A549 (cell line): ENCODE results near the gene PACS2. TPM values are rescaled to one million over a fixed set of nuclear protein-coding genes. Genes with fewer than 3 reads are reported as not detected.

Experiments
- ATAC-seq, 2 experiments: fragments of 200-7000 bp in 1 of 2; fragments of >200 bp in 1 of 2; cut with Nextera tagmentation in 1 of 2; cut with Tn5 transposase in 1 of 2; 3 replicates each; pipeline versions ENCODE4 v1.8.0 to v1.9.1; 2018 to 2020; ENCODE audit warnings: mild to moderate bottlenecking in 1 of 2, moderate library complexity in 1 of 2
- CTCF ChIA-PET: fragments of 300-600 bp; sonication (Branson Sonifier 250); formaldehyde crosslinking; extraction: SDS; loops from one replicate; lab custom pipeline; 2021; ENCODE audit warnings: antibody characterized with exemption, inconsistent platforms; lab: Yijun Ruan, JAX
- POLR2A ChIA-PET: fragments of 350-600 bp; formaldehyde crosslinking; extraction: SDS; loops from one replicate; lab custom pipeline; 2021; ENCODE audit warnings: antibody characterized with exemption, inconsistent platforms; lab: Yijun Ruan, JAX
- DNase-seq, 2 experiments: peaks; one replicate each; pipeline versions ENCODE4 v3.0.0 to v3.0.0-alpha.2; 2011 to 2016; ENCODE audit warnings: low read depth in 1 of 2, low spot score in 1 of 2
- FAIRE-seq: peaks from 2 replicates; lab custom pipeline; 2011; peaks lifted over from hg19 to GRCh38; lab: Jason Lieb, UNC
- H3K27ac ChIP-seq, 2 experiments: fragments of >200 bp; sonication (Bioruptor Twin); formaldehyde crosslinking; 3 replicates each; pipeline ENCODE4 v1.5.1; 2016 to 2017
- H3K4me1 ChIP-seq: fragments of >200 bp; sonication (Bioruptor Twin); formaldehyde crosslinking; 3 replicates; pipeline ENCODE4 v1.6.1; 2016
- H3K4me2 ChIP-seq: fragments of >200 bp; sonication (Bioruptor Twin); formaldehyde crosslinking; 3 replicates; pipeline ENCODE4 v1.6.1; 2016
- H3K4me3 ChIP-seq: fragments of >200 bp; sonication (Bioruptor Twin); formaldehyde crosslinking; 3 replicates; pipeline ENCODE4 v1.5.1; 2016
- H3K9me3 ChIP-seq: fragments of >200 bp; sonication (Bioruptor Twin); formaldehyde crosslinking; 3 replicates; pipeline ENCODE4 v1.6.1; 2016
- BHLHE40 ChIP-seq: IDR thresholded peaks from 2 replicates; pipeline ENCODE4 v1.6.1; 2012; ENCODE audit warnings: low read depth, low read length, inconsistent platforms
- CHD2 ChIP-seq: fragments of 150-350 bp; IDR thresholded peaks from 2 replicates; pipeline ENCODE4 v1.6.1; 2014; ENCODE audit warnings: low read length; ENCODE audit not compliant: partially characterized antibody
- CTCF ChIP-seq: fragments of >200 bp; sonication (Bioruptor Twin); formaldehyde crosslinking; IDR thresholded peaks from 3 replicates; pipeline ENCODE4 v1.5.1; 2016
- EHF ChIP-seq: fragments of 250-450 bp; sonication (Bioruptor Pico); IDR thresholded peaks from 2 replicates; pipeline ENCODE4 v1.5.0; 2020; ENCODE audit warnings: mild to moderate bottlenecking
- ELK1 ChIP-seq: fragments of 150-350 bp; IDR thresholded peaks from 2 replicates; pipeline ENCODE4 v1.6.1; 2014; ENCODE audit warnings: low read depth, mild to moderate bottlenecking, low read length
- FOSB ChIP-seq: fragments of 250-450 bp; sonication (Bioruptor Pico); IDR thresholded peaks from 2 replicates; pipeline ENCODE4 v1.5.0; 2020; ENCODE audit warnings: mild to moderate bottlenecking, moderate library complexity
- FOSL2 ChIP-seq, 2 experiments: fragments of 450-650 bp in 1 of 2; fragments of >200 bp in 1 of 2; sonication (Bioruptor Twin) in 1 of 2; formaldehyde crosslinking; IDR thresholded peaks; 2 replicates each; pipeline versions ENCODE4 v1.5.0 to v1.6.1; 2016 to 2020; ENCODE audit warnings: mild to moderate bottlenecking in 1 of 2, moderate library complexity in 1 of 2
- FOXS1 ChIP-seq: fragments of 250-450 bp; sonication (Bioruptor Pico); IDR thresholded peaks from 2 replicates; pipeline ENCODE4 v1.5.0; 2020; ENCODE audit warnings: mild to moderate bottlenecking, moderate library complexity
- GATA3 ChIP-seq: IDR thresholded peaks from 2 replicates; pipeline ENCODE4 v1.6.1; 2012; ENCODE audit warnings: borderline replicate concordance
- HOXB13 ChIP-seq: fragments of 250-450 bp; sonication (Bioruptor Pico); IDR thresholded peaks from 2 replicates; pipeline ENCODE4 v1.5.0; 2020; ENCODE audit warnings: low read depth, mild to moderate bottlenecking, moderate library complexity
- HOXB5 ChIP-seq: fragments of 250-450 bp; sonication (Bioruptor Pico); IDR thresholded peaks from 2 replicates; pipeline ENCODE4 v1.5.0; 2020; ENCODE audit warnings: mild to moderate bottlenecking, moderate library complexity
- JUNB ChIP-seq: fragments of >200 bp; sonication (Bioruptor Twin); formaldehyde crosslinking; IDR thresholded peaks from 2 replicates; pipeline ENCODE4 v1.6.1; 2016
- MAFK ChIP-seq: fragments of 450-650 bp; IDR thresholded peaks from 2 replicates; pipeline ENCODE4 v1.6.1; 2014; ENCODE audit not compliant: partially characterized antibody
- NFE2L2 ChIP-seq: fragments of 150-350 bp; conservative IDR thresholded peaks from 2 replicates; pipeline ENCODE4 v1.6.1; 2014; ENCODE audit warnings: low read length
- NPAS2 ChIP-seq: fragments of 250-450 bp; sonication (Bioruptor Pico); IDR thresholded peaks from 2 replicates; pipeline ENCODE4 v1.8.0; 2022; ENCODE audit warnings: mild to moderate bottlenecking, moderate library complexity, borderline replicate concordance
- PBX3 ChIP-seq: IDR thresholded peaks from 2 replicates; pipeline ENCODE4 v1.6.1; 2012
- RCOR1 ChIP-seq: fragments of 150-350 bp; IDR thresholded peaks from 2 replicates; pipeline ENCODE4 v1.6.1; 2014; ENCODE audit warnings: antibody characterized with exemption, low read length, low read depth
- RFX5 ChIP-seq: fragments of 450-650 bp; IDR thresholded peaks from 2 replicates; pipeline ENCODE4 v1.7.1; 2014; ENCODE audit warnings: antibody characterized with exemption, mild to moderate bottlenecking, moderate library complexity
- SREBF2 ChIP-seq: fragments of 450-650 bp; IDR thresholded peaks from 2 replicates; pipeline ENCODE4 v1.6.1; 2014; ENCODE audit warnings: mild to moderate bottlenecking, moderate library complexity
- TFCP2L1 ChIP-seq: fragments of 250-450 bp; sonication (Bioruptor Pico); IDR thresholded peaks from 2 replicates; pipeline ENCODE4 v1.5.0; 2021; ENCODE audit warnings: mild to moderate bottlenecking
- TP53 ChIP-seq: fragments of 250-450 bp; sonication (Bioruptor Pico); IDR thresholded peaks from 2 replicates; pipeline ENCODE4 v1.5.0; 2021; ENCODE audit warnings: mild to moderate bottlenecking, moderate library complexity
- USF2 ChIP-seq: fragments of 450-650 bp; IDR thresholded peaks from 2 replicates; pipeline ENCODE4 v1.6.1; 2014; ENCODE audit warnings: antibody characterized with exemption
- ZFP36 ChIP-seq: fragments of 450-650 bp; IDR thresholded peaks from 2 replicates; pipeline ENCODE4 v1.6.1; 2014; ENCODE audit warnings: borderline replicate concordance; ENCODE audit not compliant: partially characterized antibody
- ZNF302 ChIP-seq: fragments of 250-450 bp; sonication (Bioruptor Pico); IDR thresholded peaks from 2 replicates; pipeline ENCODE4 v1.9.0; 2021; ENCODE audit warnings: inconsistent platforms, mild to moderate bottlenecking, moderate library complexity
- ZSCAN20 ChIP-seq: fragments of 250-450 bp; sonication (Bioruptor Pico); IDR thresholded peaks from 2 replicates; pipeline ENCODE4 v1.8.0; 2022; ENCODE audit warnings: mild to moderate bottlenecking, moderate library complexity
- WGBS: methylation state at CpG from one replicate; pipeline ENCODE4 v1.1.6; 2017; ENCODE audit errors: missing lambda C conversion rate; 5-methylcytosine and 5-hydroxymethylcytosine counted together
- polyA plus RNA-seq, 4 experiments: library from polyadenylated mRNA; depleted of rRNA in 3 of 4; stranded (reverse); fragments of >200 nt; fragmentation: RNase III in 1 of 4; extraction: RNeasy Plus Mini Kit Qiagen cat#74134 plus additional on column Dnase treatment in 1 of 4; gene quantifications; 2 replicates in 3 of 4; 3 replicates in 1 of 4; pipeline ENCODE4 v1.2.3, GENCODE V29; 2011 to 2017
- TF ChIP-seq, protein P1 (sequence below): IDR thresholded peaks from 2 replicates; pipeline ENCODE4 v1.6.1; 2012; ENCODE audit warnings: low read depth, borderline replicate concordance

Gene PACS2
- polyA plus RNA-seq, 2 of the 4 experiments (the other 2 are of a cell fraction): 11.9 to 24.5 TPM

DNA sequence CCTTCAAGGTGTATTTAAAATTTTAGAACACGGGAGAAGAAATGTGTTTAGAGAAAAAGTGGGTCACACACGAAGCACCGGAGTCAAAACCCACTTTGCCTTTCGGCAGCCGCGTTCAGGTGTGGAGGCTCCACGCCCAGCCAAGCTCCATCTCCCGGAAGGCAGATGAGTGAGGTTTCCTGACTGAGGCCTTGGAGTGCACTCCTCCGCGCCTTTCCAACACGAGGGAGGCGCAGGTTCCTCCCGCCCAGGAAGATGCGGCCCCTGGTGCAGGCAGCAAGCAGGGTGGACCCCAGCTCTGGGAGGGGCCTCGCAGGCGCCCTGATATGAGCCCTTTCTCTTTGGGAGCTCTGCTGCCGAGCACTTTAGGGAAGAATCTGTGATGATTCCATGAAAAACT, 127.6 kb downstream of the PACS2 start:
- WGBS: 75% methylated on average over 12 of the region's 17 CpGs
- Histone ChIP-seq H3K9me3 (no peaks in the 10 kb centered on the region), H3K4me1 (no peaks in the 10 kb centered on the region), H3K27ac (no peak overlapping the region), H3K4me3 (no peak overlapping the region), H3K4me2 (no peak overlapping the region)
- DNase-seq: no peak
- FAIRE-seq: no peak
- no peak for ATAC-seq
- ChIA-PET POLR2A (no interaction called here), CTCF (interaction anchor here (1.1 to 6.1 kb wide), 4 partner anchors 10 to 48 kb away, joined by 8 to 24 read pairs (median 16); no protein-coding TSS in a partner anchor)
- TF ChIP-seq CHD2 (no peak), FOXS1 (CRISPR knock-in tag) (no peak), TP53 (CRISPR knock-in tag) (no peak), ELK1 (no peak), EHF (CRISPR knock-in tag) (no peak), NFE2L2 (no peak), PBX3 (no peak), ZSCAN20 (CRISPR knock-in tag) (no peak), NPAS2 (no peak), SREBF2 (no peak), ZFP36 (no peak)
- TF ChIP-seq, protein P1, sequence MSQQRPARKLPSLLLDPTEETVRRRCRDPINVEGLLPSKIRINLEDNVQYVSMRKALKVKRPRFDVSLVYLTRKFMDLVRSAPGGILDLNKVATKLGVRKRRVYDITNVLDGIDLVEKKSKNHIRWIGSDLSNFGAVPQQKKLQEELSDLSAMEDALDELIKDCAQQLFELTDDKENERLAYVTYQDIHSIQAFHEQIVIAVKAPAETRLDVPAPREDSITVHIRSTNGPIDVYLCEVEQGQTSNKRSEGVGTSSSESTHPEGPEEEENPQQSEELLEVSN: no peak

DNA sequence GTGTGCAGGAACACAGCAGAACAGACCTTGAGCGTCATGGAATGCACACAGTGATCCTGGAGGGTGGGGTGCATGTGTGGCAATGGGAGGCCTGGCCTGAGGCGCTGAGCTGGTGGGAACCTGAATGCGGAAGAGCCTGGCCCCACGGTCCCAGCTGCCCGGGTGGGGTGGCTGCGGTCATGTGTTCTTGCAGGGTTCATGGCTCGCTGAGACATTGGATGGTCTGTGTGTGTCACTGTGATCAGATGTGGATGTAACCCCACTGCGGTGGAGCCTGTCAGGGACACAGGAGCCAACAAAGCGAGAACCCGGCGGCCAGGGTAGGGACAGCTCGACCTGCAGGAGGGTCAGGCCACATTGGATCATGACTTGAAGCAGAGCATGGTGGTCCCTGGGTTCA, 128.3 kb downstream of the PACS2 start:
- FAIRE-seq (no peak), DNase-seq (no peak), ATAC-seq (no peak)
- Histone ChIP-seq H3K27ac (no peak overlapping the region), H3K4me1 (no peaks in the 10 kb centered on the region), H3K9me3 (no peaks in the 10 kb centered on the region)
- CTCF ChIA-PET: interaction anchor here (0.7 to 6.1 kb wide), 4 partner anchors 9 to 38 kb away, joined by 3 to 24 read pairs (median 16); no protein-coding TSS in a partner anchor
- TF ChIP-seq USF2 (no peak), TFCP2L1 (CRISPR knock-in tag) (no peak), FOSL2 (IDR thresholded peaks at IDR 0.05) (no peak), FOSL2 (CRISPR knock-in tag; IDR thresholded peaks at IDR 0.05) (no peak), CTCF (no peak)
- TF ChIP-seq, all 56 proteins: peak for 0
- POLR2A ChIA-PET: no interaction called here
- WGBS: 83% methylated on average over 12 of the region's 12 CpGs
- Histone ChIP-seq H3K4me3 (no peak overlapping the region), H3K4me2 (no peak overlapping the region)

DNA sequence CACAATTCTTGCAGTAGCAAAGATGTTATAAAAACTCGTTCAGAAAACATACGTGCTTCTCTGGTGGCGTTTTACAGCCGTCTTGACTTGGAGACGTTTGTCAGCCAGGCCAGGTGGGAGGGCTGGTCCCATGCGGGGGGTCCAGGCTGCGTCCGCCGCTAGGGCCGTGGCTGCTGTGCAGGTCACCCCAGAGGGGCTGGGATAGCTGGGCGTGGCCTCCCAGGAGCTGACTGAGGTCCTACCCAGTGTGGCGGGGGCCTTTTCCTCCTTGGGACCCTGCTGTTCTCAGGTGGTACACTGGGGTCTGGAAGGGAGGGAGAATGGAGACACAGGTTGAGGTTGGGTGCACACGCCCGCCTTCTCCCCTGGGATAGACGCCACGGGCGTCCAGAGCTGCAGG, 130.3 kb downstream of the PACS2 start:
- no peak for TF ChIP-seq JUNB
- no peak for TF ChIP-seq ZNF302 (CRISPR knock-in tag)
- no peak for TF ChIP-seq RFX5
- TF ChIP-seq GATA3: no peak
- no peak for TF ChIP-seq FOSB (CRISPR knock-in tag)
- no peak for TF ChIP-seq MAFK
- TF ChIP-seq FOSL2 (IDR thresholded peaks at IDR 0.05): no peak
- TF ChIP-seq FOSL2 (CRISPR knock-in tag; IDR thresholded peaks at IDR 0.05): no peak
- no peak for TF ChIP-seq FOXS1 (CRISPR knock-in tag)
- no peak for TF ChIP-seq CHD2
- no peak for TF ChIP-seq BHLHE40
- no peak for TF ChIP-seq NPAS2
- TF ChIP-seq HOXB5 (CRISPR knock-in tag): no peak
- no peak for TF ChIP-seq HOXB13 (CRISPR knock-in tag)
- no peak for TF ChIP-seq RCOR1
- TF ChIP-seq, all 56 proteins: peak for 0
- DNase-seq (no peak), ATAC-seq (no peak), FAIRE-seq (no peak)
- no peak overlapping the region for H3K4me2 ChIP-seq
- POLR2A ChIA-PET: no interaction called here
- H3K27ac ChIP-seq: no peak overlapping the region
- no peaks in the 10 kb centered on the region for H3K9me3 ChIP-seq
- 87% methylated on average over 14 of the region's 17 CpGs for WGBS
- 0 out of 3 replicates have a peak, but pooled peaks cover 6% of the 10 kb centered on the region for H3K4me1 ChIP-seq
- H3K4me3 ChIP-seq: no peak overlapping the region
- CTCF ChIA-PET: interaction anchor here (1.3 to 1.6 kb wide), 4 partner anchors 8 to 83 kb away, joined by 3 to 7 read pairs (median 4); no protein-coding TSS in a partner anchor
